Left ventricle myocardium inferior (tissue), 1 donor: ENCODE measurements around the gene ELOVL7. TPM values are rescaled to one million over a fixed set of nuclear protein-coding genes. Genes with fewer than 3 reads are reported as not detected.
"Not testable (repeated sequence)": the region's sequence is repeated elsewhere in the genome, so short reads cannot be mapped to it uniquely, and the experiment has no call there.

Experiments used
- DNase-seq: peaks from one replicate; pipeline ENCODE4 v3.0.0-alpha.2; 2020
- H3K27ac ChIP-seq: fragments of 200-600 bp; replicated peaks from 2 replicates; pipeline ENCODE4 v1.8.0; 2021
- H3K27me3 ChIP-seq: fragments of 200-600 bp; 2 replicates; pipeline ENCODE4 v1.8.0; 2021; ENCODE audit warnings: low read depth
- H3K36me3 ChIP-seq: fragments of 200-600 bp; 2 replicates; pipeline ENCODE4 v1.8.0; 2021
- H3K4me1 ChIP-seq: fragments of 200-600 bp; 2 replicates; pipeline ENCODE4 v1.8.0; 2021
- H3K4me3 ChIP-seq: fragments of 200-600 bp; 2 replicates; pipeline ENCODE4 v1.8.0; 2021; ENCODE audit warnings: mild to moderate bottlenecking, moderate library complexity
- H3K9me3 ChIP-seq: fragments of 200-600 bp; replicated peaks from 2 replicates; pipeline ENCODE4 v1.8.0; 2021
- CTCF ChIP-seq: fragments of 200-600 bp; IDR thresholded peaks from 2 replicates; pipeline ENCODE4 v1.8.0; 2021; ENCODE audit warnings: antibody characterized with exemption, mild to moderate bottlenecking, borderline replicate concordance
- intact Hi-C: fragments of 100-400 bp; cut with micrococcal nuclease; formaldehyde crosslinking; loops from one replicate; pipeline ENCODE4 v1.11.0; 2022
- total RNA-seq: library from RNA; stranded (reverse); fragmentation: NEBNext Ultra II Directional; extraction: Animal tissue kit (Norgen Biotek cat#: 25700); gene quantifications from one replicate; pipeline ENCODE4 v1.2.1, GENCODE V29; 2021
- donor health status: DM: no; HTN: yes; CAD: no; lungs with severe emphysema.

Gene ELOVL7
- total RNA-seq, 1 donor from 2014 or later = 0.19 TPM

GRCh38 chr5:60722416-60722815 lies 121.7 kb downstream of the ELOVL7 start:
- Histone ChIP-seq H3K4me1 (no peaks in the 10 kb centered on the region), H3K9me3 (no peaks in the 10 kb centered on the region), H3K4me3 (no peak overlapping the region), H3K27ac (no peak overlapping the region), H3K27me3 (peaks cover 3% of the 10 kb centered on the region), H3K36me3 (no peaks in the 10 kb centered on the region)
- DNase-seq = no peak
- intact Hi-C loops = no loop called here
- TF ChIP-seq CTCF = no peak

- Histone ChIP-seq H3K4me1 (no peaks in the 10 kb centered on the region), H3K27ac (no peak overlapping the region), H3K9me3 (peaks cover 4% of the 10 kb centered on the region), H3K27me3 (peaks cover 14% of the 10 kb centered on the region), H3K4me3 (no peak overlapping the region), H3K36me3 (no peaks in the 10 kb centered on the region)
- DNase-seq = no peak
- no peak for TF ChIP-seq CTCF
- intact Hi-C loops = no loop called here
These were observed 124.7 kb downstream of the ELOVL7 start for GRCh38 chr5:60719329-60719728.

- TF ChIP-seq CTCF = no peak
- DNase-seq = no peak
- no peak overlapping the region for H3K27ac ChIP-seq
- no peak overlapping the region for H3K4me3 ChIP-seq
- H3K36me3 ChIP-seq = no peaks in the 10 kb centered on the region
- H3K27me3 ChIP-seq = peaks cover 14% of the 10 kb centered on the region
- intact Hi-C loops = no loop called here
- H3K4me1 ChIP-seq = no peaks in the 10 kb centered on the region
- H3K9me3 ChIP-seq = peaks cover 5% of the 10 kb centered on the region
These were observed 125.7 kb downstream of the ELOVL7 start for GRCh38 chr5:60718166-60718892.

GRCh38 chr5:60715201-60715928 lies 128.7 kb downstream of the ELOVL7 start:
- H3K27me3 ChIP-seq = peaks cover 14% of the 10 kb centered on the region
- H3K27ac ChIP-seq, H3K36me3 ChIP-seq, intact Hi-C loops, DNase-seq, H3K4me1 ChIP-seq, H3K4me3 ChIP-seq: not testable (repeated sequence)
- H3K9me3 ChIP-seq = peaks cover 23% of the 10 kb centered on the region

GRCh38 chr5:60712950-60713349 lies 131.1 kb downstream of the ELOVL7 start:
- intact Hi-C loops = no loop called here
- TF ChIP-seq CTCF = no peak
- DNase-seq = no peak

GRCh38 chr5:60711892-60712291 lies 132.2 kb downstream of the ELOVL7 start:
- H3K27ac ChIP-seq, intact Hi-C loops, DNase-seq, H3K36me3 ChIP-seq, H3K4me1 ChIP-seq, H3K4me3 ChIP-seq: not testable (repeated sequence)
- H3K27me3 ChIP-seq = peaks cover 11% of the 10 kb centered on the region
- H3K9me3 ChIP-seq = peaks cover 23% of the 10 kb centered on the region

More at GRCh38 chr5:60712950-60713349, 131.1 kb downstream of the ELOVL7 start:
- Histone ChIP-seq H3K9me3 (peaks cover 23% of the 10 kb centered on the region), H3K27ac (no peak overlapping the region), H3K4me1 (no peaks in the 10 kb centered on the region), H3K27me3 (peaks cover 11% of the 10 kb centered on the region), H3K4me3 (no peak overlapping the region), H3K36me3 (no peaks in the 10 kb centered on the region)
